SKM-1 treated with dmso at 0.1 percent for 144 hours (cell line): ENCODE results near the gene RPRD1A.
A peak's percentile ranks its signal among the peaks of the same experiment; 100 is the strongest.
"Not testable (repeated sequence)": the region's sequence is repeated elsewhere in the genome, so short reads cannot be mapped to it uniquely, and the experiment has no call there.

ENCODE experiments used
- DNase-seq: peaks from one replicate; lab custom pipeline; 2025; ENCODE audit not compliant: unreplicated experiment; lab: John Stamatoyannopoulos, UW

The RPRD1A gene

DNA sequence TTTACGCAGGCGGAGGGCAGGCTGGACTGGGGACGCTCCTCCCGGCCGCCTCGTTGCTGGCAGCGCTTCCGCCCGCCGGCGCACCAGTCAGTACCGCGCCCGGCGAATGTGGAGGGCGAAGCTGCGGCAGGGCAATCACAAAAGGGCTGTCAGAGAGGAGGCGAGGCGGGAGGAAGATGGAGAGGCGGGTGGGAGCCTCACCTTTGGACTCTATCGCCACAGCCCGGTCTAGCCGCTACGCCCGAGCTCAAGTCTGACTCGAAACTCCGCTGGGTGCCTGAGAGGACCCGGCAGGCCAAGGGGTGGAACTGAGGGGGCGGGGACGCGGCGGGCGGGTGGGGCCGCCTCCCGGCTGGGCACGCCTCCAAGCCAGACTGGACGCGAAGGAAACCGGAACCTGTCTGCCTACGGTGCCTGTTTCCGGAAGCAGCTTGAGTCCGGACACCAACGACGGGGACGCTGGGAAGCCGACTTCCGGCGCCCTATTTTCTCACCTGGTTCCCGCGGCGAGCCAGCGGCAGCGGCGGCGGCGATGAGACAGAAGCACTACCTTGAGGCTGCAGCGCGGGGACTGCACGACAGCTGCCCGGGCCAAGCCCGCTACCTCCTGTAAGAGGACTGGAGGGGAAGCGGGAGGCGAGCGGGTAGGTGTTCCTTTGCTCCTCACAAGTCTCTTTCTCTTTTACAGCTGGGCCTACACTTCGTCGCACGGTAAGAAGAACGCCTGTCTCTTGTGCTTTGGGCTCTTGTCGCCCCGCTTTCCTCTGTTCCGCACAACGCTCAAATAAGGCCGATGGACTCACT is 95.0 kb downstream of the RPRD1A start, which contains the start of gene RMP24:
RMP24 (plus strand) TSS at position 483 of the 804 bp plus-strand sequence.
- DNase-seq = peak; percentile 89

DNA sequence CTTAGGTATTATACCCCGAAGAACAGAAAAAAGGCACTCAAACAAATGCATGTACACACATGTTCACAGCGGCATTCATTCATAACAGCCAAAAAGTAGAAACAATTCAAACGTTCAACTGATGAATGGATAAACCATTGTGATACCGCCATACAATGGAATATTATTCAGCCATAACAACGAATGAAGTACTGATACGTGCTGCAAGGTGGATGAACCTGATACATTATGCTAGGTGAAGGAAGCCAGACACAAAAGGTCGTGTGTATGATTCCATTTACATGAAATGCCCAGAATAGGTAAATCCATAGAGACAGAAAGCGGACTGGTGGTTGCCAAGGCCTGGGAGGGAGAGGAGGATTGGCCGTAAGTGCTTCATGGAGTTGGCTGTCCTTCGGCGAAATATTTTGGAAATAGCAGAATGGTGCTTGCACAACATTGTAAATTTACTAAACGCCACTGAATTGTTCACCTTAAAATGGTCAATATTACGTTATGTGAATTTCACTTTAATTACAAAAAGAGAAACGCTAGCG is 95.6 kb downstream of the RPRD1A start:
- no peak for DNase-seq

DNA sequence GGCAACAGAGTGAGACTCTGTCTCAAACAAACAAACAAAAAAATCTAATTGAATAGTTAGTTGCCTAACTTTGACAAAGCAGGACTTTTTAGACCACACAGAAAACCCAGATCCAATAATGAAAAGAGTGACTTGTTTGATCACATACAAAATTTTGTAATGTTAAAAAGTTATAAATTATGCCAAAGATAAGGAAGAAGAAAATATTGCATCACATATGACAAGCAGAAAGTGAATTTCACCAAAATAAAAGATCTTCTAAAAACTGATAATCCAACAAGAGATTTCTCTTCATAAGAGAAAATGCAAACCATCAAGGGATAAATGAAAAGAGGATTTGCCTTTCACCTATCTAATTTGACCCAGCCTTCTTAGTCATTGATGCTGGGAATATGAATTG is 97.7 kb downstream of the RPRD1A start:
- no peak for DNase-seq

DNA sequence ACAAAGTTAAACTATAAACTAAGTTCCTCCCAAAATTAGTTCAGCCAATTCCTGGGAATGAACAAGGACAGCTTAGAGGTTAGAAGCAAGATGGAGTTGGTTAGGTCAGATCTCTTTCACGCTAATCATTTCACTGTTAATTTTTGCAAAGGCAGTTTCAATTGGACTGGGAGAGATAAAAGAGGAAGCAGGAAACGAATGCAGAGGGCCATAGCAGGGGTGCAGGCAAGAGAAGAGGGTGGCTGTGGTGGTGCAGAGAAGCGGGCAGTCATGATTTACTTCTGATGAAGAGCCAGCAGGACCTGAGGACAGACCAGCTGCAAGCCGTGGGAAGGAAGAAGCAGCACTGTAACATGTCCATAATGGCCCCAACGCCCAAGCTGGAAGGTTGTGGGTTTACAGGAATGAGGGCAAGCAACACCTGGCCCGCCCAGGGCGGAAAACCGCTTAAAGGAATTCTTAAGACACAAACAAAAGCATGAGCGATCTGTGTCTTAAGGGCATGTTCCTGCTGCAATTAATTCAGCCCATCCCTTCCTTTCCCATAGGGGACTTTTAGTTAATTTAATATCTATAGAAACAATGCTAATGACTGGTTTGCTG is 99.0 kb downstream of the RPRD1A start:
- DNase-seq = no peak

DNA sequence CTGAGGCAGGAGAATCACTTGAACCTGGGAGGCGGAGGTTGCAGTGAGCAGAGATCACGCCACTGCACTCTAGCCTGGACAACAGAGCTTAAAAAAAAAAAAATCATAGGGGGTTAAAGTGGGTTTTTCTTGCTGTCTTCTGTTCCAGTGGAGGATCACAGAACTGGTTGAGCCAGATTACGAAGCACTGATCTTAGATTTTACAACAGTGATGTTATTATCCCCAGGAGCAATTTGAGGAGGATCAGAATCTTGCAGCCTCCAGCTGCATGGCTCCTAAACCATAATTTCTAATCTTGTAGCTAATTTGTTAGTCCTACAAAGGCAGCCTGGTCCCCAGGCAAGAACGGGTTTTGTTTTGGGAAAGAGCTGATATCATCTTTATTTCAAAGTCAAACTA is 99.5 kb downstream of the RPRD1A start:
- DNase-seq = not testable (repeated sequence)

DNA sequence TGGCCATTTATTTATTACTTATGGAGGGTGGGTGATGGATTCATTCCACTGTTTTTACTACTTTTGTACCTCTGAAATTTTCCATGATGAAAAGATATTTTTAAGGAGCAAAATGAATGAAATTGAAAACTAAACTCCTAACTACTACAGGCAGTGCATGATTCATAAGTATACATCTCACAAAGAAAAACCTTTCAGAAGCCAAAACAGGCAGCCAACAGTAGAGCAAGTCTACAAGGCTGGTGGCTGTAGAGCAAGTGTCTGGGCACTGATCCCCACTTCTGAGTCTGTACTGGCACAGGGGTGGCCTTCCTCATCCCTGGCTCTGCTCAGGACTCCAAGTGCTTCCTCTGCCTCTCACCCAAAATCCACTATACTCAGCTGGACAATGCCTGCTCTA is 103.0 kb downstream of the RPRD1A start:
- no peak for DNase-seq

DNA sequence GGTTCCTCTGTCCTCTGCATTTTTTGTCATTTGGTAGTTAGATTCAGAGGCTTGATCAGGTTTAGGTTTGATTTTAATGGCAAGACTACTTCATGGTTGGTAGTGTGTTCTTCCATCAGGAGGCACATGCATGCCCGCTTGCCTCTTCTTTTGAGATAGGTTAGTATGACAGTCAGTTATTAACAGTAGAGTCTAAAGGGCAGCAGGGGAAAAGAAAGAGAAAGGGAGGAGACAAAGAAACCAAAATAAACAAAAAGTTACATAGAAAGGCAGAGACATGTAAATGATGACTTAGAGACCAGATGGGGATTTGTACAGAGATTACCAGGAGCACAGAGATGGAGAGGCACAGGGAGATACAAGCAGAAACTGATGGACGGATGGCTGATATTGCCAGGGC is 105.0 kb downstream of the RPRD1A start:
- no peak for DNase-seq

DNA sequence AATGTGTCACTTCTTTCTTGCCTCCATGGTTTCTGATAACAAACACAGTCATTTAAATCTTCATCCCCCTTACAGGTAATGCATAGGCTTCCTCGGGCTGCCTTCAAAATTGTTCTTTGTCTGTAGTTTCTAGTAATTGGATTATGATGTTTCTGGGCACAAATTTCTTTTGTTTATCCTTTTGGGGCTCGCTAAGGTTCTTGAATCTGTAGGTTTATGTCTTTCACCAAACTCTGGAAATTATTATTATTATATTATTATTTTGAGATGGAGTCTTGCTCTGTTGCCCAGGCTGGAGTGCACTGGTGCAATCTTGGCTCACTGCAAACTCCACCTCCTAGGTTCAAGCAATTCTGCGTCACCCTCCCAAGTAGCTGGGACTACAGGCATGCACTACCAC is 111.1 kb downstream of the RPRD1A start:
- DNase-seq = no peak

DNA sequence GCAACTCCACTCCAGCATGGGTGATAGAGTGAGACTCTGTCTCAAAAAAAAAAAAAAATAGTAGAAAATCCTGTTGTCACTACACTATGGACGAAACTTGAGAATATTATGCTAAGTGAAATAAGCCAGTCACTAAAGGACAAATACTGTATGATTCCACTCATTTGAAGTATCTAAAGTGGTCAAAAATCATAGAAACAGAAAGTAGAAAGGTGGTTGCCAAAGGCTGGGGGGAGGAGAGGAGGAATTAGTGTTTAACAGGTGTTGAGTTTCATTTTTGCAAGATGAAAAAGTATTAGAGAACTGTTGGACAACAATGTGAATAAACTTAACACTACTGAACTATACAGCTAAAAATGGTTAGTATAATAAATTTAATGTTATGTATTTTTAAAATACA is 113.7 kb downstream of the RPRD1A start:
- no peak for DNase-seq

DNA sequence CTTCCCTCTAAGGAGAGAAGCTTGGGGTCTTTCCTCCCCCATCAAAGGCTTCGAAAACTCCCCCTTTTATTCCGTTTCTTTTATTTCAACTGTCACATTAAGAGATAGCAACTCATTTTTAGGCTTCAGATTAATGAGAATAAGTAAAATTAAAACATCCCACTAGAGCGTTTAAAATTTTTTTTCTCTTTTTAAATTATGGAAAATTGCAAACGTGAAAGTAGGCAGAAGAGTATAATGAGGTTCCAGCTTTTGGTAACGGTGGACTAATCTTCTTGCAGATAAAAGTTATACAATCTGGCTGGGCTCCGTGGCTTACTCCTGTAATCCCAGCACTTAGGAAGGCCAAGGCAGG is 116.8 kb downstream of the RPRD1A start:
- no peak for DNase-seq

DNA sequence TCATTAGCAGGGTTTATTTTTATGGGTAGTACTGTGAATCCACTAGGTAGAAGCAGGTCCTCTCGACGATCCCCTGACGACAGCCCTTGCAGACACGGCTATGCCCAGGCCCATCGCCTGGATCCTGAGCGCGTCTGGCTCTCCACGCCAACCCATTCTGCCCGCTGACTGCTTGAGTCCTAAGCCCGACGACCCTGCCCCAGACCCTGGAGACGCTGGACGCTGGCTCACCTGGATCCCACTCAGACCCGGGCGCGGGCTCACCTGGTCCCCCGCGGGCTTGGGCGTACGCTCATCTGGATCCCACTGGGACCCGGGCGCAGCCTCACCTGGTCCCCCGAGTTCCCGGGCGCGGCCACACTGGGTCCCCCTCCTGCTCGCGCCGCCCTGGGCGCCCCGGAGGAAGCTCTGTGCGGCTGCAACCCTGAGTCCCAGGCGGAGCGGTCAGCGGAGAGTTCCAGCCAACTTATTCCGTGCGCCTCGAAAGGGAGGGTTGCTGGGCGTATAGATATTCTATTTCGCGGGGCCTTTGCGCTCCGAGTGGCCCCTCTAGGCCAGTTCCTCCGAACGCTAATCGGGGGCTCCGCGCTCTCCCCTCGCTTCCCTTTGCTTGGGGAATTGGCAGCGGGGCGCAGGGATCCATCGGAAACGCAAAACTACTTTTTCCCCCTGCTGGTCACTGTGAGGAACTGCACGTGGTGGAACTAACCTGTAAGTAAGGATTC is 117.3 kb downstream of the RPRD1A start:
- peak; percentile 32 for DNase-seq

DNA sequence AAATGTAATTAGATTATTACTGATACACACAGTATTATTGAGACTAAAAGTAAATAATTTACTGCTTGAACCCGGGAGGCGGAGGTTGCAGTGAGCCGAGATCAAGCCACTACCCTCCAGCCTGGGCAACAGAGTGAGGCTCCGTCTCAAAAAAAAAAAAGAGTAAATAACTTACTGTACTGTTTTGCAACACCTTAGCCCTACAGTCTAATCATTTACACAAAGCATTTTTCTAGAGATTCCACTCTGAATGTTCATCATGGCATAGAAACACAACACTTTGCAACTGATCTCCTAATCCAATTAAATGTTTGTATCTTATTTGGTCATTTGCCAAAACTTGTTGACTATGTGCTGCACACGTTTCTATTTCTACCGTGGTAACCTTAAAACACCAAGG is 118.3 kb downstream of the RPRD1A start:
- no peak for DNase-seq

DNA sequence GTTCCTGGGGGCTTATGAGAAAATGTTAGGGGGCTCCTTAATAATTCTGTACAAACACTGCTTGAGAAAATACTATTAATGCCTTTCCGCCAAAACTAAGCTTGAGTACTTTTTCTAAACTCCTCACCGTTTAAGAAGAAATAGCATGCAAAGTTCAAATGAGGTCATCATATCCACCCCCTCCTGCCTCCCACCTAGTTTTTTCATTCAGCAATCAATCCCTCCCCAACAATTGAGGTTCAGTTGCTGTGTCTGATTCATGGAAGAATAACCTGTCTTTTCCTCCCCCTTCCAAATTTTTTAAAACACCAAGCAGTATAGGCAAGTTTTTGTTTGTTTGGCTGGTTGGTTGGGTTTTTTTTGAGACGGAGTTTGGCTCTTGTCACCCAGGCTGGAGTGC is 119.3 kb downstream of the RPRD1A start:
- no peak for DNase-seq

DNA sequence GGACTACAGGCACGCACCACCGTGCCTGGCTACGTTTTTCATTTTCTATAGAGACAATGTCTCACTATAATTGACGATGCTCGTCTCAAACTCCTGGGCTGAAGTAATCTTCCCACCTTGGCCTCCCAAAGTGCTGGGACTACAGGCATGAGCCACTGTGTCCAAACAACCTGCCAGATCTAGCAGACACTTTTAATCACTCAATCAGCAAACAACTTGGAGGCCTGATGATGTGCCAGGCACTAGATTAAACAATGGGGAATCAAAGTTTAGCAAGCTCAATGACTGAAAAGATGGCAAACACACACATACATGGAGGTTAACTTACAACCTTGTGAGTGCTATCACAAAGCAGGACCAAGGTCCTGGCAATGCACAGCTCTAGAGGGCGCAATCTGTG is 124.7 kb downstream of the RPRD1A start:
- no peak for DNase-seq

DNA sequence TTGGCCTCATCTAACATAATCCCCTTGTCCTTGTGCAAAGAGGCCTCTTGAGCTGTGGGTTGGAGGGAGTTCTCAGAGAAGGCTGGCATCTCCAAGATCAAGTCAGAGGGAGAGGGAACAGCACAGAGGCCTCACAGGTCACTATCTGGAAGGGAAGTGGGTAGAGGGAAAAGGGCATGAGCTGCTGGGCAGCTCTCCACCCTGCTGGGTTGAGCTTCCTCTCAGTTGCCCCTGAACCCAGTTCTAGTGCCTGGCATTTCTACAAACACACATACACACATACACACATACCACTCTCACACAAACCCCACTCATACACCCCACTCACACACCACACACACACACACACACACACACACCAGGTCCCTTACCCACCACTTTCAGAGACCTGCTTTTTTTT is 125.2 kb downstream of the RPRD1A start:
- no peak for DNase-seq

DNA sequence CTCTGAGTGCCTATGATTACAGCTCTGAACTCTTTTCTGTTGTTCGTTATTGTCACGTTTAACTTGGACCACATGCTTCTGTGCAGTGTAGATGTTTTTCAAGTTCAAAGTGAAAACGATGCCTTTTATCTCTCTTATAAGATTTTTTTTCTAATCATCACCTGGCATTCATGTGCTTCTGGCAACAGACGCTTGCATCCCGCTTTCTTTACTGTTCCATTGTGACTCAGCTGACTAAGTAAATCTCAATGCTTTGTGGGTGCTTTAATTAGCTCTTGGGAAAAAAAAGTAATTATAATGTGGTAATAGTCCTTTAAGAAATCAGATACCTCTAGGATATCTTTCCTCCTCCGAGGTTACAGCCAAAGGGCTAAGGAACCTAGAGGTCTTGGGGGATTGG is 126.1 kb downstream of the RPRD1A start:
- no peak for DNase-seq
